Raji (cell line): Measurements from ENCODE around the gene MAST4.

Experiments used
- POLR2A ChIP-seq: IDR thresholded peaks from 2 replicates; pipeline ENCODE4 v1.6.1; 2011; ENCODE audit warnings: low read depth, low read length, control low read depth; ENCODE audit not compliant: insufficient read depth

MAST4 gene

GRCh38 chr5:66958980-66959641 lies 362.9 kb downstream of the MAST4 start:
- TF ChIP-seq POLR2A: no peak

GRCh38 chr5:66959653-66960052 lies 363.5 kb downstream of the MAST4 start:
- TF ChIP-seq POLR2A: no peak

GRCh38 chr5:66960369-66961137 lies 364.4 kb downstream of the MAST4 start:
- TF ChIP-seq POLR2A: no peak

- TF ChIP-seq POLR2A: no peak
Observed at GRCh38 chr5:66963559-66963971, 367.4 kb downstream of the MAST4 start.

- no peak for TF ChIP-seq POLR2A
Observed at GRCh38 chr5:66966439-66966838, 370.2 kb downstream of the MAST4 start.

GRCh38 chr5:66967102-66967501 lies 370.9 kb downstream of the MAST4 start:
- TF ChIP-seq POLR2A: no peak

GRCh38 chr5:66967826-66968262 lies 371.7 kb downstream of the MAST4 start:
- no peak for TF ChIP-seq POLR2A

- no peak for TF ChIP-seq POLR2A
Observed at GRCh38 chr5:66969484-66969883, 373.3 kb downstream of the MAST4 start.

- TF ChIP-seq POLR2A: no peak
Observed at GRCh38 chr5:66969963-66970362, 373.8 kb downstream of the MAST4 start.

- TF ChIP-seq POLR2A: no peak
Observed at GRCh38 chr5:66972004-66972403, 375.8 kb downstream of the MAST4 start.

GRCh38 chr5:66974256-66974655 lies 378.1 kb downstream of the MAST4 start:
- no peak for TF ChIP-seq POLR2A

- no peak for TF ChIP-seq POLR2A
Observed at GRCh38 chr5:66976108-66976507, 379.9 kb downstream of the MAST4 start.

GRCh38 chr5:66979738-66980137 lies 383.5 kb downstream of the MAST4 start:
- TF ChIP-seq POLR2A: no peak

GRCh38 chr5:66981266-66982055 lies 385.3 kb downstream of the MAST4 start:
- TF ChIP-seq POLR2A: no peak

GRCh38 chr5:66982056-66982387 lies 385.8 kb downstream of the MAST4 start:
- TF ChIP-seq POLR2A: no peak

- TF ChIP-seq POLR2A: no peak
Observed at GRCh38 chr5:66982470-66982869, 386.3 kb downstream of the MAST4 start.

- no peak for TF ChIP-seq POLR2A
Observed at GRCh38 chr5:66985417-66985816, 389.2 kb downstream of the MAST4 start.

- TF ChIP-seq POLR2A: no peak
Observed at GRCh38 chr5:66986009-66986408, 389.8 kb downstream of the MAST4 start.
